GM12873 (cell line): ENCODE results near the gene CHMP2B.

Experiments used
- TF ChIP-seq, protein P1 (sequence below): IDR thresholded peaks from 2 replicates; pipeline ENCODE4 v1.5.1; 2012; ENCODE audit warnings: low read depth, mild to moderate bottlenecking, moderate library complexity, low read length, control low read depth; ENCODE audit not compliant: insufficient read depth; ENCODE audit errors: missing control alignments

The CHMP2B gene, protein sequence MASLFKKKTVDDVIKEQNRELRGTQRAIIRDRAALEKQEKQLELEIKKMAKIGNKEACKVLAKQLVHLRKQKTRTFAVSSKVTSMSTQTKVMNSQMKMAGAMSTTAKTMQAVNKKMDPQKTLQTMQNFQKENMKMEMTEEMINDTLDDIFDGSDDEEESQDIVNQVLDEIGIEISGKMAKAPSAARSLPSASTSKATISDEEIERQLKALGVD

DNA sequence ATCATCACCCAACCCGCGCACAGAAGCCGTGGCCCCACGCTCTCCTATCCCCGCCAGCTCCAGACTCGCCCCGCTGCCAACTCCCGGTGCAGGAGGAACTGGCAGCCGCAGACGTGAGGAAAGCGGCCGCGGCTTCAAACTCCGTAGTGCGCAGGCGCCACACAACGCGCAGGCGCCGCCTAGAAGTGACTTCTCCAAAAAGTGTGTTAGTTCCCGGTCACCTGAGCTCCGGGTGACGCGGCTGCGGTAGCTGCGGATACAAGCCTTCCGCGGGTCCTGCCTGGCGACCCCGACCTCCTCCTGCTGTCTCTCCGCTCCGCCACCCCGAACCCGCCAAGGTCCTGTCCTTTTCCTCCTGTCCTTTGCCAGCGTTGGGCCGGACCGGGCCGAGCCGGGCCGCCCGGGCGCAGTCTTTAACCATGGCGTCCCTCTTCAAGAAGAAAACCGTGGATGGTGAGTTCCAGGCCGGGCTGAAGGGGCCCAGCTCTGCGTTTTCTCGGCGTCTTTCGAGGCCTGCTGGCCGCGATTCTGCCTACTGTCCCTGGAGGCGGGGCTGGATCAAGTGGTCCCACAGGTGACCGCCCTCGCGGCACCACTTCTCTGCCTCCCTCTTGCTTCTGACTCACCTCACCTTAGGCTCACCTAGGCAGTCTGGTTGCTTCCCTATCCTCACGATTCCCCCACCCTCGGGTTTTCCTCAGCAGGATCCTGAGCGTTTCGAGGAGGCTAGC, at the start of gene CHMP2B:
TSS of gene CHMP2B (plus strand) at position 206 of the 731 bp plus-strand sequence. CDS start at position 420, 214 bp downstream.
- TF ChIP-seq, protein P1, sequence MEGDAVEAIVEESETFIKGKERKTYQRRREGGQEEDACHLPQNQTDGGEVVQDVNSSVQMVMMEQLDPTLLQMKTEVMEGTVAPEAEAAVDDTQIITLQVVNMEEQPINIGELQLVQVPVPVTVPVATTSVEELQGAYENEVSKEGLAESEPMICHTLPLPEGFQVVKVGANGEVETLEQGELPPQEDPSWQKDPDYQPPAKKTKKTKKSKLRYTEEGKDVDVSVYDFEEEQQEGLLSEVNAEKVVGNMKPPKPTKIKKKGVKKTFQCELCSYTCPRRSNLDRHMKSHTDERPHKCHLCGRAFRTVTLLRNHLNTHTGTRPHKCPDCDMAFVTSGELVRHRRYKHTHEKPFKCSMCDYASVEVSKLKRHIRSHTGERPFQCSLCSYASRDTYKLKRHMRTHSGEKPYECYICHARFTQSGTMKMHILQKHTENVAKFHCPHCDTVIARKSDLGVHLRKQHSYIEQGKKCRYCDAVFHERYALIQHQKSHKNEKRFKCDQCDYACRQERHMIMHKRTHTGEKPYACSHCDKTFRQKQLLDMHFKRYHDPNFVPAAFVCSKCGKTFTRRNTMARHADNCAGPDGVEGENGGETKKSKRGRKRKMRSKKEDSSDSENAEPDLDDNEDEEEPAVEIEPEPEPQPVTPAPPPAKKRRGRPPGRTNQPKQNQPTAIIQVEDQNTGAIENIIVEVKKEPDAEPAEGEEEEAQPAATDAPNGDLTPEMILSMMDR = no peak

DNA sequence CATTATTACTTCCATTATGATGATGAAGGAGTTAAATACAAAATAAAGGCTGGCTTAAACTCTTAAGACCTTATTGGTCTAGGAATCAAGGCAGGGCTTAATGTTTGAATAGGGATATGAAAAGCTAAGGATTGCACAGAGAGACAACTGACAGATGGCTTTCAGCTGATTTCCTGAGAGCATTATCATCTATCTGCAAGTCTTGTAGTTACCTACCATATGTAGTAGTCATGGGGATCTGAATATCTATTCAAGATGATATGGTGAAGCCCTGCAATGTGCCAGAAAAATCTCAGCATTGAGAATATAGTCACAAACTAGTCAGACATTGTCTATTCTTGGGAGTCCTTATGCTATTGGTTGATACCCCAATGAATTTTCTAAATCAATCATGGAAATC, 47.5 kb upstream of the CHMP2B start:
- TF ChIP-seq, protein P1 = no peak

DNA sequence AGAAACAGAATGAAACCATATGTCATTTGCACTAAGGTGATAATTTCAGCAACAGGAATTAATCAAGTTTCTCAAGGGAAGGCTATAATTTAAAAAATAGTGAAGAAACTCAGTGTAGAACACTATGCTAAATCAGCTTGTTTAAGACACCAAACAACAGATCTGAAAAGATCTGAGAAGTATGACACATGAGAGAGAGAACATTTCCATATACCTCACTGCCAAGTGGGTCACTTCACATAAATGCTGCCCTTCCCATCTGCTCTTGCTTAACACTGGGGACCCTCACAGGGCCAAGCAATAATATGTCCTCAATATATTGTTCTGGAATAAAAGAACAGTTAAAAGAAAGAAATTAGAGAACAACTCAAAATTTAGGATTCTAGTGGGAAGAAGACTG, 45.6 kb upstream of the CHMP2B start:
- TF ChIP-seq, protein P1 = no peak

DNA sequence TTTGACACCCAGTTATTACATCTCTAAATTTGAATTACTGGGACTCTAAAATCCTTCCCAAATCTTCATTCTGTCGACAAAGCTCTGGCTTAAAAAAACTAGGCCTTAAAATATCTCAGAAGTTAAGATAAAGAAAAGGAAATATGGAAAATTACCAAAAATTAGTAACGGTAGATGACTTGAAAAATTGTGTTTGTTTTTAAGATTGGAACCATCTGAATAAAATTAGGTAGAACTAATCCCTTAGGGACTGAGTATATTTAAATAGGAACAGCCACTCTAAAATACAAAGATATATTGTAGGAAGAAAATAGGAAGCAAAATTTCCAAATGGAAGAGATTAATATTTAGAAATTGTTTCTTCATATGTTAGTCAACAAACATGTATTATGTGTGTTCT, 45.1 kb upstream of the CHMP2B start:
- TF ChIP-seq, protein P1 = no peak

DNA sequence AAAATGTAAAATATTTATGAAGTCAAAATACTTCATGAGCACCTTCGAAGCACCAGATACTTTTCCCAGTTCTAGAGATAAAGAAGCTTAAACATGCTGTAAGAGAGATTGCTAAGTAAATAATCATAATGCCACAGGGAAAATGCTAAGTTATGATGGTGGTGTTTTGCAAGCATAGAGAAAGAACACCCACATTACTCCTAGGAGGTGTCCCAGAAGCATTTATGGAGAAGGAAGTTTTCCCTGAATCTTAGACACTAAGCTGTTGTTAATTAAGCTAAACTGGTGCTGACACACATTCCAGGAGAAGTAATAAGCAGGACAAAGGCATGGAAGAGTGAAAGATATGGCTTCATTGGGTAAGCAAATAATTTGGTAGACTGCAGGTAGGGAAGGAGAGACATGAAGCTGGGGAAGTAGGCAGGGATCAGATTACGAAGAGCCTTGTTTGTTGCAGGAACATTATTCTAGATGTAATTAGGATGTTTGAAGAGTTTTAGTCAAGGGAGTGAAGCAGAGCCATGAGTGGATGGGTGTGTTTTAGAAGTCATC, 40.4 kb upstream of the CHMP2B start:
- TF ChIP-seq, protein P1 = no peak

DNA sequence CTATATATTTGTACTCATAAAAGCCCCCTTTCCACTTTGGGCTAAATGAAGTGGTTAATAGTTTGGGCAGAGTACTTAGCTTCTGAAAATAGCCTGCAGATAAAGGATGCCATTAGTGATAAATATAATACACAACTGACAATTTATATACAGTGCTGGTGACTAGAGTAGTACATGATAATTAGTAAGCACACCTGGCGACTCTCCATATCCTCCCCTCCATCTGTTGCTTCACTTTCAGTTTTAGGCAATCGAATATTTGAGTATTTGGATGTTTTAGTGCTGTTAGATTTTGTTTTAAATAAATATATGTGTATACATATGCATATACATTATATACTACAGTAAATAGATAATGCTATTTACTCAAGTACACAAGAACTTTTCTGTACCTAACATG, 35.9 kb upstream of the CHMP2B start:
- TF ChIP-seq, protein P1 = no peak

DNA sequence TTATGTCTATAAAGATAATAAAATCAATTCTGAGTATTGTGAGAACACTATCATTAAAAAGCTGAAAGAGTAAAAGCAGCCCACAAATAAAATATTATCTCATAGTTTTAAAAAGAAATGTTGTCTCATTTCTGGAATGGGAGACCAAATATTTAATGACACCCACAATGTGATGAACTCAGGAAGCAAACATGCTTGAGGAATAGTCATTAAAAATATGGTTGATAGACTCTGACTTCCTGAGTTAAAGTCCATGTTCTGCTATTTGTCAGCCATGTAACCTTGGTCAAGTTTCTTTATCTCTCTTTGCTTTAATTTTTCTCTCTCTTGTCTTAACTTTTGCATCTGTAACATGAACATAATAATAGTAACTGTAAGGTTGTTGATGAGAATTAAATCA, 35.5 kb upstream of the CHMP2B start:
- TF ChIP-seq, protein P1 = no peak
